GM20000 (cell line): ENCODE data around the gene MTTP.

Source experiments
- DNase-seq: peaks from one replicate; pipeline ENCODE4 v3.0.0; 2012; ENCODE audit warnings: low spot score
- CTCF ChIP-seq: IDR thresholded peaks from 2 replicates; pipeline ENCODE4 v1.5.1; 2012; ENCODE audit warnings: mild to moderate bottlenecking, control low read depth; ENCODE audit errors: extremely low read depth, missing control alignments

Gene MTTP

DNA sequence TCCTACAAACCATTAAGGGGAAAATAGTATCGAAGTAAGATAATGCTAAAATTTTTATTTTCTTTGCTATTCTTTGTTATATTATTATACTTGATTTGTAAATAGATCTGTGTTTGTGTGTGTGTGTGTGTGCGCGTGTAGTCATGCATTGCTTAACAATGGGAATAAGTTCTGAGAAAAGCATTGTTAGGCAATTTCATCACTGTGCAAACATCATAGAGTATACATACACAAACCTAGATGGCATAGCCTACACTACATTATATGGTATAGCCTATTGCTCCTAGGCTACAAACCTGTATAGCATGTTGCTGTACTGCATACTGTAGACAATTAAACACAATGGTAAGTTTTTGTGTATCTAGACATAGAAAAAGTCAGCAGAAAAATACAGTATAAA lies 17.1 kb downstream of the MTTP start:
- DNase-seq: no peak
- TF ChIP-seq CTCF: no peak

GRCh38 chr4:99593781-99594641 lies 19.4 kb downstream of the MTTP start:
- DNase-seq: no peak
- no peak for TF ChIP-seq CTCF

DNA sequence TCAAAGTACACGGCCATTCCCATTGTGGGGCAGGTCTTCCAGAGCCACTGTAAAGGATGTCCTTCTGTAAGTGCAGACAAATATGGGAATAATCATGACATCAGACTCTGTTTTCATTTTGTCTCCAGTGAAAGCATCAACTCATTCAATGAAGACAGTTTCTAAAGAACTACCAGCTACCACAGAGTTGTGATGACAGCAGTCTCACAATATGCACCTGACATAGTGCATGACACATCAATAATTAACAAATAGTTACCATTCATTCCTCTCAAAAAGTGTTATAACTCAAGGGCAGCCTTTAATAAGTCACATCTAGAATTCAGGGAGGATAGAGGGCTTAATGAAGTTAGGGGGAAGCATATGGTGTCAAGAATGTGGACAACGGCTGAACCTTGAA lies 20.2 kb downstream of the MTTP start:
- no peak for TF ChIP-seq CTCF
- no peak for DNase-seq

- no peak for DNase-seq
- no peak for TF ChIP-seq CTCF
Observed at GRCh38 chr4:99606716-99607115, 32.1 kb downstream of the MTTP start.

GRCh38 chr4:99608417-99608816 lies 33.8 kb downstream of the MTTP start:
- DNase-seq: no peak
- TF ChIP-seq CTCF: no peak

GRCh38 chr4:99610605-99611175 lies 36.1 kb downstream of the MTTP start:
- no peak for DNase-seq
- no peak for TF ChIP-seq CTCF

- no peak for DNase-seq
- no peak for TF ChIP-seq CTCF
Observed at GRCh38 chr4:99612281-99612680, 37.7 kb downstream of the MTTP start.
